ENCODE measurements around the gene ARHGAP31.

GRCh38 chr3:119418641-119419040 is 124.5 kb downstream of the ARHGAP31 start:
- TF ChIP-seq, protein P1, sequence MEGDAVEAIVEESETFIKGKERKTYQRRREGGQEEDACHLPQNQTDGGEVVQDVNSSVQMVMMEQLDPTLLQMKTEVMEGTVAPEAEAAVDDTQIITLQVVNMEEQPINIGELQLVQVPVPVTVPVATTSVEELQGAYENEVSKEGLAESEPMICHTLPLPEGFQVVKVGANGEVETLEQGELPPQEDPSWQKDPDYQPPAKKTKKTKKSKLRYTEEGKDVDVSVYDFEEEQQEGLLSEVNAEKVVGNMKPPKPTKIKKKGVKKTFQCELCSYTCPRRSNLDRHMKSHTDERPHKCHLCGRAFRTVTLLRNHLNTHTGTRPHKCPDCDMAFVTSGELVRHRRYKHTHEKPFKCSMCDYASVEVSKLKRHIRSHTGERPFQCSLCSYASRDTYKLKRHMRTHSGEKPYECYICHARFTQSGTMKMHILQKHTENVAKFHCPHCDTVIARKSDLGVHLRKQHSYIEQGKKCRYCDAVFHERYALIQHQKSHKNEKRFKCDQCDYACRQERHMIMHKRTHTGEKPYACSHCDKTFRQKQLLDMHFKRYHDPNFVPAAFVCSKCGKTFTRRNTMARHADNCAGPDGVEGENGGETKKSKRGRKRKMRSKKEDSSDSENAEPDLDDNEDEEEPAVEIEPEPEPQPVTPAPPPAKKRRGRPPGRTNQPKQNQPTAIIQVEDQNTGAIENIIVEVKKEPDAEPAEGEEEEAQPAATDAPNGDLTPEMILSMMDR (IDR thresholded peaks at IDR 0.05; ENCODE audit: insufficient read depth, low read length): no peak
- TF ChIP-seq POLR2AphosphoS5 (IDR thresholded peaks at IDR 0.05; ENCODE audit: low read depth) (no peak), SPI1 (IDR thresholded peaks at IDR 0.05; ENCODE audit: borderline replicate concordance, low read depth) (no peak)
- TF ChIP-seq, protein P2, sequence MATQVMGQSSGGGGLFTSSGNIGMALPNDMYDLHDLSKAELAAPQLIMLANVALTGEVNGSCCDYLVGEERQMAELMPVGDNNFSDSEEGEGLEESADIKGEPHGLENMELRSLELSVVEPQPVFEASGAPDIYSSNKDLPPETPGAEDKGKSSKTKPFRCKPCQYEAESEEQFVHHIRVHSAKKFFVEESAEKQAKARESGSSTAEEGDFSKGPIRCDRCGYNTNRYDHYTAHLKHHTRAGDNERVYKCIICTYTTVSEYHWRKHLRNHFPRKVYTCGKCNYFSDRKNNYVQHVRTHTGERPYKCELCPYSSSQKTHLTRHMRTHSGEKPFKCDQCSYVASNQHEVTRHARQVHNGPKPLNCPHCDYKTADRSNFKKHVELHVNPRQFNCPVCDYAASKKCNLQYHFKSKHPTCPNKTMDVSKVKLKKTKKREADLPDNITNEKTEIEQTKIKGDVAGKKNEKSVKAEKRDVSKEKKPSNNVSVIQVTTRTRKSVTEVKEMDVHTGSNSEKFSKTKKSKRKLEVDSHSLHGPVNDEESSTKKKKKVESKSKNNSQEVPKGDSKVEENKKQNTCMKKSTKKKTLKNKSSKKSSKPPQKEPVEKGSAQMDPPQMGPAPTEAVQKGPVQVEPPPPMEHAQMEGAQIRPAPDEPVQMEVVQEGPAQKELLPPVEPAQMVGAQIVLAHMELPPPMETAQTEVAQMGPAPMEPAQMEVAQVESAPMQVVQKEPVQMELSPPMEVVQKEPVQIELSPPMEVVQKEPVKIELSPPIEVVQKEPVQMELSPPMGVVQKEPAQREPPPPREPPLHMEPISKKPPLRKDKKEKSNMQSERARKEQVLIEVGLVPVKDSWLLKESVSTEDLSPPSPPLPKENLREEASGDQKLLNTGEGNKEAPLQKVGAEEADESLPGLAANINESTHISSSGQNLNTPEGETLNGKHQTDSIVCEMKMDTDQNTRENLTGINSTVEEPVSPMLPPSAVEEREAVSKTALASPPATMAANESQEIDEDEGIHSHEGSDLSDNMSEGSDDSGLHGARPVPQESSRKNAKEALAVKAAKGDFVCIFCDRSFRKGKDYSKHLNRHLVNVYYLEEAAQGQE (IDR thresholded peaks at IDR 0.05; ENCODE audit: insufficient replicate concordance, low read depth): no peak
